ENCODE results near the gene CTNNAL1. TPM values are rescaled to one million over a fixed set of nuclear protein-coding genes. Genes with fewer than 3 reads are reported as not detected.

Gene CTNNAL1
- total and polyA plus RNA-seq, 12 donors: 182 to 817 (median 380) TPM

GRCh38 chr9:108911820-108912219 lies 101.5 kb downstream of the CTNNAL1 start:
- no peaks in the 10 kb centered on the region for H3K9me3 ChIP-seq (replicated peaks in 1 of 3)
- H3K4me1 ChIP-seq (replicated peaks in 1 of 2): no peaks in the 10 kb centered on the region
- TF ChIP-seq POLR2A (IDR thresholded peaks at IDR 0.05): no peak
- no peak for TF ChIP-seq CTCF (IDR thresholded peaks at IDR 0.05)
- no peak overlapping the region for H3K27ac ChIP-seq
- no peaks in the 10 kb centered on the region for H3K27me3 ChIP-seq
- 22 to 41% (median 30%) methylated on average over 1 of the region's 1 CpG for WGBS, 4 donors
- no peak for DNase-seq
- H3K4me3 ChIP-seq: no peak overlapping the region
- H3K36me3 ChIP-seq (replicated peaks in 1 of 2): peaks cover 0 to 91% of the 10 kb centered on the region in 2 donors
- intact Hi-C loops (cut with DNase I): no loop called here

GRCh38 chr9:108910914-108911313 lies 102.4 kb downstream of the CTNNAL1 start:
- intact Hi-C loops (cut with DNase I): no loop called here
- WGBS, 4 donors: 93 to 98% (median 98%) methylated on average over 2 of the region's 2 CpGs
- no peaks in the 10 kb centered on the region for H3K9me3 ChIP-seq (replicated peaks in 1 of 3)
- H3K36me3 ChIP-seq (replicated peaks in 1 of 2): peaks cover 0 to 89% of the 10 kb centered on the region in 2 donors
- no peak overlapping the region for H3K27ac ChIP-seq
- H3K4me1 ChIP-seq (replicated peaks in 1 of 2): no peaks in the 10 kb centered on the region
- no peak for DNase-seq
- H3K4me3 ChIP-seq: no peak overlapping the region
- no peak for TF ChIP-seq CTCF (IDR thresholded peaks at IDR 0.05)
- TF ChIP-seq POLR2A (IDR thresholded peaks at IDR 0.05): no peak
- no peaks in the 10 kb centered on the region for H3K27me3 ChIP-seq

DNA sequence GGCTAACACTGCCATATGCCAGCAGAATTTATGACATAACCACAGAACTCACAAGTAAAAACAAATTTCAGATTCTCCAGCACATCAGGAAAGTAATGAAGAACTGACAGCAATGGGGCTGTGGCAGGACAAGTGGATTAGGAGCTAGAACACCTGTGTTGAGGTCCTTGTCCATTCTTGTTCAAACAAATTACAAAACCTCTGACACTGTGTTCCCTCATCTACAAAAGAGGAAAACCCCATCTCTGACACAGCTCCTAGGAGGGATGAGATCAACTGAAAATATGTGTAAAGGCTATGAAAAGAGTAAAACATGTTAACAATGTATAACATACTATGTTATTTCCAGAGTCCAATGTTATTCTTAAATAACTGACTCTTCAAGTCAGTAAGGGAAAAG lies 102.9 kb downstream of the CTNNAL1 start:
- Histone ChIP-seq H3K27ac (no peak overlapping the region), H3K36me3 (replicated peaks in 1 of 2) (peaks cover 0 to 89% of the 10 kb centered on the region in 2 donors), H3K9me3 (replicated peaks in 1 of 3) (no peaks in the 10 kb centered on the region), H3K4me1 (replicated peaks in 1 of 2) (no peaks in the 10 kb centered on the region), H3K4me3 (no peak overlapping the region), H3K27me3 (no peaks in the 10 kb centered on the region)
- intact Hi-C loops (cut with DNase I): no loop called here
- no peak for TF ChIP-seq CTCF (IDR thresholded peaks at IDR 0.05)
- DNase-seq: no peak

DNA sequence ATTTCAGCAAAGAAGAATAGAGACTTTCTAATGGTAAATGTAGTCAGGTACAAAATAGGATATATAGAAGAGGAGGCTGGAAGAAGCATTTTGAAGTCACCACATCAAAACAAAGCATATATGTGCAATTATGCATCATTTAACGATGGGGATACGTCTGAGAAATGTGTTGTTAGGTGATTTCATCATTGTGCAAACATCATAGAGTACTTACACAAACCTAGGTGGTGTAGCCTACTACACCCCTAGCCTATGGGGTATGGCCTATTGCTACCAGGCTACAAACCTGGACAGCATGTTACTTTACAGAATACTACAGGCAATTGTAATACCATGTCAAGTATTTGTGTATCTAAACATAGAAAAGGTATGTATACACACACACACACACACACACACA lies 107.8 kb downstream of the CTNNAL1 start:
- H3K4me3 ChIP-seq: no peak overlapping the region
- intact Hi-C loops (cut with DNase I): no loop called here
- H3K27ac ChIP-seq: no peak overlapping the region
- TF ChIP-seq CTCF (IDR thresholded peaks at IDR 0.05): no peak
- no peak for TF ChIP-seq POLR2A (IDR thresholded peaks at IDR 0.05)
- no peak for DNase-seq
- peaks cover 0 to 93% of the 10 kb centered on the region in 2 donors for H3K36me3 ChIP-seq (replicated peaks in 1 of 2)
- H3K9me3 ChIP-seq (replicated peaks in 1 of 3): no peaks in the 10 kb centered on the region
- H3K4me1 ChIP-seq (replicated peaks in 1 of 2): no peaks in the 10 kb centered on the region
- WGBS, 4 donors: 84 to 95% (median 94%) methylated on average over 2 of the region's 2 CpGs
- no peaks in the 10 kb centered on the region for H3K27me3 ChIP-seq
